Fibroblast of mammary gland (primary cell): Measurements from ENCODE around the gene CKLF.

ENCODE experiments used
- DNase-seq: peaks from one replicate; pipeline ENCODE4 v3.0.0-alpha.2; 2010; ENCODE audit warnings: low read depth
- H3K4me3 ChIP-seq: 2 replicates; pipeline ENCODE4 v1.5.1; 2011; ENCODE audit warnings: low read depth, mild to moderate bottlenecking, low read length, moderate library complexity; ENCODE audit not compliant: control insufficient read depth
- TF ChIP-seq, protein P1 (sequence below): conservative IDR thresholded peaks from 2 replicates; pipeline ENCODE4 v1.5.1; 2011; ENCODE audit warnings: low read depth, low read length, inconsistent platforms; ENCODE audit not compliant: control insufficient read depth, insufficient read depth

CKLF gene

DNA sequence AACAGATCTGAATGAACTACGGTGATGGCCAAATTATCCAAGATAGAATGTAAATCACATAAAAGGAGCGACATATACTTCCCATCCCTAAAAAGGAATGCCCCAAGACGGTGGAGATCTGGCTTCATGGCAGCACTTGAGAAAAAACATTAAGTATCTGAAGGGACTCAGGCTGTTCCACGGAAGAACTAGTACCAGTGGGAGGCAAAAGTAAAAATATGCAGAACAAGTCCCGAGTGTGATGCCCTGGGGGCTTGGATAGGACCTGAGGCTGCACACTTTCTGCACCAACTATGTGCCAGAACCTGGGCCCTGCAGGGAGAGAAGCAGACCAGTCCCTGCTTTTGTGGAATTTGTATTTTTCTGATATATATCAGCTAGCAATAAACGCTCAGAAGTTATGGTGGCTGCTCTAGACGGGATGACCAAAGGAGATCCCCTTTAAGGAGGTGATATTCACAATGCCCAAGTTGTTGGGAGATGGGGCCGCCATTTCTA is 539 bp upstream of the CKLF start:
- TF ChIP-seq, protein P1, sequence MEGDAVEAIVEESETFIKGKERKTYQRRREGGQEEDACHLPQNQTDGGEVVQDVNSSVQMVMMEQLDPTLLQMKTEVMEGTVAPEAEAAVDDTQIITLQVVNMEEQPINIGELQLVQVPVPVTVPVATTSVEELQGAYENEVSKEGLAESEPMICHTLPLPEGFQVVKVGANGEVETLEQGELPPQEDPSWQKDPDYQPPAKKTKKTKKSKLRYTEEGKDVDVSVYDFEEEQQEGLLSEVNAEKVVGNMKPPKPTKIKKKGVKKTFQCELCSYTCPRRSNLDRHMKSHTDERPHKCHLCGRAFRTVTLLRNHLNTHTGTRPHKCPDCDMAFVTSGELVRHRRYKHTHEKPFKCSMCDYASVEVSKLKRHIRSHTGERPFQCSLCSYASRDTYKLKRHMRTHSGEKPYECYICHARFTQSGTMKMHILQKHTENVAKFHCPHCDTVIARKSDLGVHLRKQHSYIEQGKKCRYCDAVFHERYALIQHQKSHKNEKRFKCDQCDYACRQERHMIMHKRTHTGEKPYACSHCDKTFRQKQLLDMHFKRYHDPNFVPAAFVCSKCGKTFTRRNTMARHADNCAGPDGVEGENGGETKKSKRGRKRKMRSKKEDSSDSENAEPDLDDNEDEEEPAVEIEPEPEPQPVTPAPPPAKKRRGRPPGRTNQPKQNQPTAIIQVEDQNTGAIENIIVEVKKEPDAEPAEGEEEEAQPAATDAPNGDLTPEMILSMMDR = no peak
- no peak for DNase-seq
- peak overlapping the region; percentile 80 for H3K4me3 ChIP-seq

DNA sequence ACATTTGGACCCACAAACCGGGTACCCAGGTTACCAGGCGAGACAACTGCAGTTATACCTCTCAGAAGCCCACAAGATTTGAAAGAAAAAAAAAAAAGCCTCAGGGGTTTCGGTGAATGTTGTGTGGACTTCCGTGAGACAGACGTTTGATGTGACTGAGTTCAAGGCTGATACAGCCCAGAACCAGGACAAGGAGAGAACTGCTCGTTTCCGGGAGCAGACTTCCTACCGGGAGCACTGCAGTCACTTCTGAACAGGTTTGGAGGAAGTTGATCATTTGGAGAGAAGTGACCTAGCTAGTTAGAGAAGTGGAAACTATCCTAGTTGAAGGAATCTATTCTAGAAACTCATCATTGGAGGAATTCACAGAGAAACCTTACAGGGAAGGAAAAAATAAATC is 847 bp downstream of the CKLF start:
- peak overlapping the region; percentile 80 for H3K4me3 ChIP-seq
- TF ChIP-seq, protein P1 = no peak
- peak; percentile 14 for DNase-seq

DNA sequence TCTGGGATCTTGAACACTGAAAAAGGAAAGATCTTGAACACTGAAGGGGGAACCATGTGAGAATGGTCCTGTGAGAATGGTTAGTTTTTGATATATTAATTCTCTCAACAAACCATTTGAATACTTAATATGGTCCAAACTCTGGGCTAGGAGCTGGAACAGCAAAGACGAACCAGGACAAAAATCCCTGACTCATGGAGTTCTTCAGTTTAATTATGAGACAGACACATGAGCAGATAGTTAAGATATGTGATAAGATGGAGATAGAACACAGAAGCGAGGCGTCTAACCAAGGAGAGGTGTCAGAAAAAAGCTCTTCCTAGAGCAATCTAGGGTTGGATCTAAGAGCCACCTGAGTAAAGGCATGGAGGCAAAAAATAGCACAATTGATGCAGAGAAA is 1.6 kb downstream of the CKLF start:
- DNase-seq = no peak
- TF ChIP-seq, protein P1 = no peak
- no peak overlapping the region for H3K4me3 ChIP-seq

DNA sequence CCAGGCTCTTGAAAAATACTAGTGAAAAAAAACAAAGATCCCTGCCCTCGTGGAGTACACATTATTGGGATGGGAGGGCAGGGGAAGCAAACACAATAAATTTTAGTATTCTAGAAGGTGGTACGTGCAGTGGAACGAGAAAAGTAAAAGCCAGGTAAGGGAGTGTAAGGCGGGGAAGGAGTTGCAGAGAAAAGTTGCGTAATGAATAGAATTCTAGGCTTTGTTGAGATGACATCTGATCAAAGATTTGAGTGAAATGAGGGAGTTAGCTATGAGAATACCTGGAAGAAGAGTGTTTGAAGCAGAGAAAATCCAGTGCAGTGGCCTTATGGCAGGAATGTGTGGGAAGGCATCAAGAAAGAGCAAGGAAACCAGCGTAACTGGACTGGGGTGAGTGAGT is 2.1 kb downstream of the CKLF start:
- no peak overlapping the region for H3K4me3 ChIP-seq
- DNase-seq = no peak
- TF ChIP-seq, protein P1 = no peak

DNA sequence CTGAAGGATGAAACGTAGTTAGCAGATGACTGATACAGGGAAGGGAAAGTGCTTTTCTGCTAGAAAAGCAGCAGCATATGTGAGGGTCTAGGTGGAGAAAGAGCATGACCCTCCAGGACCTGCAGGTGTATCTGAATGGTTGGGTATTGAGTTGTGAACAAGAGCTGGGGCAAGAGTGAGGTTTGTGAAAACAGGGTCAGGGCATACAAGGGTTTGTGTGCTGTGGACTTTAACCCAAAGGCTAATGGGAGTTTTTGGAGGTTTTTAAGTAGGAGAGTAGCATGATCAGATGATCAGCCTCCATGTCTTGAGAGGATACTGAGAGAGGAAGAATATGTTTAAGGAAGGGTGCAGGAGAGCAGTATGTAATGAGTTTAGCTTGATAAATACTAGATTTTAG is 7.7 kb downstream of the CKLF start:
- TF ChIP-seq, protein P1 = no peak
- DNase-seq = no peak
- no peak overlapping the region for H3K4me3 ChIP-seq

DNA sequence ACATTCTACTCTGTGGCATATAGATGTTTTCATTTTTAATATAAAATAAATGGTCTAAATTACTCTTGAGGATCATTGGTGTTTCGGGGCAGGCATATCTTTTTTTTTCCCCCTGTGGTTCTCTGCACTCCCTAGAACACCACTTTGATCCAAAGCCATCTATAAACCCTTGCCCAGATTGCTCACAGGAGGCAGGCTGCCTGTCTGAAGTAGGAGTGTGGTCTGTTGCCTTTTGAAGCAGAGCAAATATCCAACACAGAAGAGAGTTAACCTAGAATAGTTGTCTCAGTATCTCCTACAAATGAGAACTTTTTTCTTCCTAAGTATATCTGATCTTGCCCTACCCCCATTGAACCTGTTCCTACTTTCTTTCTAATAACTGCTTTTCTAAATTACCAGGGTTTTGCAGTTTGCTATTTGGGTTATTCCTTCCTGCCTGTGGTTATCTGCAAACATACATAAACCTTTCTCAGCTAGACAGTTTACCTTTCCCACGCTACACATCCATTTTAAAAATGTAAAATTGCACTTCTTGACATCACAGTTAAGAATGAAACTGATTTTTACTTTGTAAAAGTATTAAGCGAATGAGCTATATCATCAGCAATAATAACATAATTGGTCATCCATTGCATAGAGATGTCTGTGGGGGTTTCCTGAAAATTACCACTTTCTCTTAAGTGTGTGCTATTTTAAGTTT is 9.2 kb downstream of the CKLF start:
- H3K4me3 ChIP-seq = no peak overlapping the region
- TF ChIP-seq, protein P1 = no peak
- no peak for DNase-seq
